Activated CD4-positive, alpha-beta T cell treated with anti-CD3 and anti-CD28 coated beads, Interleukin-2, amount 10 ng/mL, durations not matched to agents 24 days and 14 days (primary cell): ENCODE results near the gene CTRB2. TPM values are rescaled to one million over a fixed set of nuclear protein-coding genes. Genes with fewer than 3 reads are reported as not detected.
"Not testable (repeated sequence)": the region's sequence is repeated elsewhere in the genome, so short reads cannot be mapped to it uniquely, and the experiment has no call there.

Source experiments
- DNase-seq: peaks from one replicate; pipeline ENCODE4 v3.0.0; 2022
- H3K27ac Mint-ChIP-seq: one replicate; pipeline ENCODE4 v1.8.0; 2022; ENCODE audit warnings: mild to moderate bottlenecking, mixed read lengths
- H3K27me3 Mint-ChIP-seq: one replicate; pipeline ENCODE4 v1.8.0; 2022; ENCODE audit warnings: mixed read lengths
- H3K36me3 Mint-ChIP-seq: one replicate; pipeline ENCODE4 v1.8.0; 2022; ENCODE audit warnings: low read depth, mild to moderate bottlenecking, mixed read lengths
- H3K4me1 Mint-ChIP-seq: one replicate; pipeline ENCODE4 v1.8.0; 2021; ENCODE audit warnings: mixed read lengths
- H3K4me3 Mint-ChIP-seq: one replicate; pipeline ENCODE4 v1.8.0; 2022; ENCODE audit warnings: mild to moderate bottlenecking, moderate library complexity, mixed read lengths
- H3K9me3 Mint-ChIP-seq: one replicate; pipeline ENCODE4 v1.8.0; 2021; ENCODE audit warnings: mixed read lengths
- intact Hi-C: fragments of 100-400 bp; cut with micrococcal nuclease; formaldehyde crosslinking; loops from one replicate; pipeline ENCODE4 v1.15.1; 2023
- total RNA-seq: library from RNA; stranded (reverse); gene quantifications from 2 replicates; pipeline ENCODE4 v1.2.3, GENCODE V29; 2022

CTRB2 gene
- total RNA-seq, 1 donor from 2014 or later: not detected

DNA sequence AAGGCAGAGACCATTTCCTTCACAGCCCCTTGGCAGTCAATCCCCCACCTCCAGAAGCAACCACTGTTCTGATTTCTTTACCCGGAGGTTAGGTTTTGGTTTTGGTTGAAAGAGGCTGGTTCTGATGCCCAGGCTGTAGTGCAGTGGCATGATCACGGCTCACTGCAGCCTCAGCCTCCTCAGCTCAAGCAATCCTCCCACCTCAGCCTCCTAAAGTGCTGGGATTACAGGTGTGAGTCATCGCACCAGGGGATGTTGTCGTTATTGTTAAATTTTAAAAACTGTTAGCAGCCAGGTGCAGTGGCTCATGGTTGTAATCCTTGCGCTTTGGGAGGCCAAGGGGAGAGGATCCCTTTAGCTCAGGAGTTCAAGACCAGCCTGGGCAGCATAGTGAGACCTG is 3.0 kb upstream of the CTRB2 start:
- Mint-ChIP-seq H3K9me3 (no peaks in the 10 kb centered on the region), H3K4me1 (no peaks in the 10 kb centered on the region), H3K27ac (no peak overlapping the region), H3K36me3 (no peaks in the 10 kb centered on the region), H3K27me3 (no peaks in the 10 kb centered on the region), H3K4me3 (no peak overlapping the region)
- DNase-seq: no peak
- intact Hi-C loops: no loop called here

- H3K27ac Mint-ChIP-seq, intact Hi-C loops, H3K36me3 Mint-ChIP-seq, H3K4me3 Mint-ChIP-seq, DNase-seq, H3K4me1 Mint-ChIP-seq, H3K9me3 Mint-ChIP-seq, H3K27me3 Mint-ChIP-seq: not testable (repeated sequence)
Measured at GRCh38 chr16:75209514-75209913, 2.6 kb upstream of the CTRB2 start.

DNA sequence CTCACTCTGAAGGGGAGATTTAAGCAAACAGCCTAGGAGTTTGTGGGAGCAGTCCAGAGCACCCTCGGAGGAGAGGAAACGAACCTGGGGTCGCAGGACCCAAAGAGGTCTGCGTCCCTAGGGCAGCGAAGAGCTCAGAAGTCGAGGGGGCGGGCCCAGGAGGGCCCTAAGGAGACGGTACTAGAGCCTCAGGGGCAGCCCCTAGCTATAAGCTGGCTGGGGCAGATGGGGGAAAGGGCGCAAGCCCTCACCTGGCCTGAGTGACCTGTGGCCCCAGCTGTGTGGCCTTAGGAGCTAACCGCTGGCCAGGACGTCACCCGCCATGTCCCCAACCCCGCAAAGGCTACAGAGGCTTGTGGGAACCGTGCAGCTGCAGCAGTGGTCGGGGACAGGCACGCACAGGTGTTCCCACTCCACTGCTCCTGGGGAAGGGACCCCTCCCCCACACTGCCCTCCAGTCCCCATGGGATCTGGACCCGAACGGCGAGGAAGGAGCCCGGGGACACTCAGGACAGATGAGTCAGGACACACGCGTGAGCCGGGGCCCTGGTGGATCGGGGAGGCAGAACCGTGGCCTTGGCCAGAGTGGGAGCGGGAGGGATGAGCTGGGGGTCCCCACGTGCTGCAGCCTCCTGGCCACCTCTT is 2.0 kb upstream of the CTRB2 start:
- H3K36me3 Mint-ChIP-seq: no peaks in the 10 kb centered on the region
- H3K9me3 Mint-ChIP-seq: no peaks in the 10 kb centered on the region
- H3K27me3 Mint-ChIP-seq: no peaks in the 10 kb centered on the region
- no peaks in the 10 kb centered on the region for H3K4me1 Mint-ChIP-seq
- DNase-seq: no peak
- H3K4me3 Mint-ChIP-seq: no peak overlapping the region
- intact Hi-C loops: no loop called here
- no peak overlapping the region for H3K27ac Mint-ChIP-seq

GRCh38 chr16:75208242-75208825 is 1.4 kb upstream of the CTRB2 start:
- Mint-ChIP-seq H3K36me3 (no peaks in the 10 kb centered on the region), H3K27me3 (no peaks in the 10 kb centered on the region), H3K9me3 (no peaks in the 10 kb centered on the region), H3K4me3 (no peak overlapping the region), H3K4me1 (no peaks in the 10 kb centered on the region), H3K27ac (no peak overlapping the region)
- intact Hi-C loops: no loop called here
- no peak for DNase-seq

DNA sequence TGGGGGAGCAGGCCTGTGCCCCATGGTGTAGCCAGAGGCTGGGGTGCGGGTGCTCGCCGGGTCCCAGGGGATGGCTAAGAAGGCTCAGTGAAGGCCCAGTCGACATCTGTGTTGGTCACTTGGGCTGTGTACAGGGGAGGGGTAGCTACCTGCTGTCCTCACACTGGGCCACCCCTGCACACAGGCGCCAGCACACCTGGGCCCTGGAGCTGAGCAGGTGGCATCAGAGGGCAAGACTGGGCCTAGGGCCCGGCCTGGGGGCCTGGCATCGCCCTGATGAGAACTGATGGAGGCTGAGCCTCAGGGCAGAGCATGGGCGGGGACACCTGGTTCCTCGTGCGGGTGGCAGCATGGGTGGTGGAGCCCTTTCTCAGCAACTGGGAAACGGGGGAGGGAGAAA is 870 bp upstream of the CTRB2 start:
- no peak for DNase-seq
- Mint-ChIP-seq H3K36me3 (no peaks in the 10 kb centered on the region), H3K4me1 (no peaks in the 10 kb centered on the region)

DNA sequence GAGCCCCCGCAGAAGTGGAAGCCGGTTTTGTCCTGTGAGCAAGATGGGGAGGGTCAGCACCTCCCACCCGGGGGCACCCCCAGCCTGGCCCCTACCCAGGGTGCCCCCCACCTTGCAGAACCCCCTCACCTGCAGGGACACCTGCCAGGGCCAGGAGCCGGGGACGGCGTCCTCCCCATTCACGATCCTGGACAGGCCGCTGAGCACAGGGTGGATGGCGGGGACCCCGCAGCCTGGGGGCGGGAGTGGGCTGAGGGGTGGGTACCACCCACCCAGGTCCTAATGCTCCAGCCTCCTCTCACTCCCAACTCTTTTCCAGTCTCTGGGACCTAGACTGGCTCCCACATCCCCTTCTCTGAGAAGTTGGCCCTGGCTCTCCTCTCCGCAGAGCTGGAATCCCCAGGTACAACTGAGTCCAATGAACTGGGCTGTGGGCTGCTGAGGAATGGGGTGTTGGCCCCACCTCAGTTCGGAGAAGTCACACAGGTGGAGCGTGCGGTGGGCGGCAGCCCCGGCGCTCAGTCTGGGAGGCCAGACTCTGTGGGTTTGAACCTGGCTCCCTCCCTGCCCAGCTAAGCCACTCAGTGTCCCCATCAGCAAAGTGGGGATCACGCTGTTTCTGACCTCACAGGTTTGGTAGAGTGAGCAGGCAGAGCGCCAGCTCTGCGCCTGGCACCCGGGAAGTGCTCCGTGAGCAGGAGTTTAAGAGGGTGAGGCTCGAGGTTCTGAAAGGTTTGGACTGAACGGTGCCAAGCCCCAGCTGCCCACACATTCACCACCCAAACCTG is 806 bp downstream of the CTRB2 start:
- DNase-seq, H3K4me1 Mint-ChIP-seq, H3K36me3 Mint-ChIP-seq, H3K27ac Mint-ChIP-seq, H3K27me3 Mint-ChIP-seq, H3K4me3 Mint-ChIP-seq, H3K9me3 Mint-ChIP-seq: not testable (repeated sequence)
- intact Hi-C loops: loop anchor here (2.0 kb wide), 1 partner anchor 19 kb away; no protein-coding TSS in a partner anchor

More for the DNA sequence above, 870 bp upstream of the CTRB2 start:
- intact Hi-C loops: loop anchor here (2.0 kb wide), 1 partner anchor 17 kb away; no protein-coding TSS in a partner anchor
- Mint-ChIP-seq H3K9me3 (no peaks in the 10 kb centered on the region), H3K27me3 (no peaks in the 10 kb centered on the region), H3K27ac (no peak overlapping the region), H3K4me3 (no peak overlapping the region)

DNA sequence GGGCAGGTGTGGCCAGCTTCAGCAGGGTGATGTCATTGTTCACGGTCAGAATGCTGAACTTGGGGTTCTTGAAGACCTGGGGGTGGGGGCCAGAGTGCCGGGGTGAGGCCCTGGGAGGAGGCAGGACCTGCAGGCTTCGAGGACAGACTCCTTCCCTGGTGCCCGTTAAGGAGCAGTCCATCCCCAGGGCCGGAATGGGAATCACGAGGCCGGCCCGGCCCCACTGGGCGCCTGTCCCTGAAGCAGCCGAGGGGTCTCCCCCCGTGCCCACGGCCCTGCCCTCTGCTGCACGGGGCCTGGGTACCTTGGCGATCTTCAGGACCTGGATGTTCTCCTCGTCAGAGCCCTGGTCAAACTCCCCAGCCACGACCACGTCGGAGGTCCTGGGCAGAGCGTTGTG is 1.5 kb downstream of the CTRB2 start:
- H3K9me3 Mint-ChIP-seq, H3K27me3 Mint-ChIP-seq, H3K4me3 Mint-ChIP-seq, H3K36me3 Mint-ChIP-seq, H3K27ac Mint-ChIP-seq, intact Hi-C loops, H3K4me1 Mint-ChIP-seq, DNase-seq: not testable (repeated sequence)

DNA sequence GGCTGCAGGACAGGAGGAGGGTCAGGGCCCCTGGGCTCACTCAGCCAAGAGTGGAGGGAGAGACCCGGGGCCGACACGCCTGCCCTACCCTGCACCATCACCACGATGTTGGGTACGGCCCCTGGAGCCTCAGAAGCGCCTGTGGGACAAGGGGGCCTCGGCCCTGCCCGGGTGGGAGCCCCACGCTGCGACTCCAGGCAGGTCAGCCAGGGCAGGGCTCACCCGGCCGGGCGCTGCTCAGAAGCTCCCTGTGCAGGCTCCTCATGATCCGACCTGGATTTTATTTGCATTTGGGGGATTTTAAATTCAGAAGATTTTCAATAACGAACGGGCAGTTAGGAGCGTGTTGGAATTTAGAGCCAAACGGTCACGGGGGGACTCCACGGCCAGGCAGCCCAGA is 2.1 kb downstream of the CTRB2 start:
- H3K9me3 Mint-ChIP-seq, H3K4me1 Mint-ChIP-seq, intact Hi-C loops, DNase-seq, H3K4me3 Mint-ChIP-seq, H3K27ac Mint-ChIP-seq, H3K36me3 Mint-ChIP-seq: not testable (repeated sequence)
- peaks cover 11% of the 10 kb centered on the region for H3K27me3 Mint-ChIP-seq

- Mint-ChIP-seq H3K9me3 (no peaks in the 10 kb centered on the region), H3K27ac (no peak overlapping the region), H3K27me3 (peaks cover 11% of the 10 kb centered on the region), H3K4me1 (peaks cover 8% of the 10 kb centered on the region), H3K36me3 (no peaks in the 10 kb centered on the region), H3K4me3 (no peak overlapping the region)
- intact Hi-C loops: no loop called here
- DNase-seq: no peak
Measured at GRCh38 chr16:75204410-75204758, 2.6 kb downstream of the CTRB2 start.

GRCh38 chr16:75203667-75204409 is 3.1 kb downstream of the CTRB2 start:
- Mint-ChIP-seq H3K9me3 (no peaks in the 10 kb centered on the region), H3K4me3 (no peak overlapping the region), H3K4me1 (peaks cover 10% of the 10 kb centered on the region), H3K36me3 (no peaks in the 10 kb centered on the region), H3K27me3 (peaks cover 11% of the 10 kb centered on the region), H3K27ac (no peak overlapping the region)
- intact Hi-C loops: no loop called here
- no peak for DNase-seq

DNA sequence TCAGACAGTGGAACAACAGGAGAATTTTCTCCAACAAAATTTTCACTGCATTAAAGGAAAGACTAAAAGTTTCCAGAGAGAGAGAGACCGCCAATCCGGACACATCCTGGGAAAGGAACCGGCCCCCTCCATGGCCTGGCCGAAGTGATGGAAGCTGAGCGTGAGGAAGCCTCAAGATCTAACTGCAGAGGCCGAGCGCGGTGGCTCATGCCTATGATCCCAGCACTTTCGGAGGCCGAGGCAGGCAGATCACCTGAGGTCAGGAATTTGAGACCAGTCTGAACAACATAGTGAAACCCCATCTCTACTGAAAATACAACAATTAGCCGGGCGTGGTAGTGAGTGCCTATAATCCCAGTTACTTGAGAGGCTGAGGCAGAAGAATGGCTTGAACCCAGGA is 3.9 kb downstream of the CTRB2 start:
- H3K27me3 Mint-ChIP-seq: peaks cover 15% of the 10 kb centered on the region
- peaks cover 12% of the 10 kb centered on the region for H3K4me1 Mint-ChIP-seq
- no peak for DNase-seq
- H3K27ac Mint-ChIP-seq: no peak overlapping the region
- H3K4me3 Mint-ChIP-seq: no peak overlapping the region
- H3K9me3 Mint-ChIP-seq: no peaks in the 10 kb centered on the region
- no peaks in the 10 kb centered on the region for H3K36me3 Mint-ChIP-seq
- intact Hi-C loops: no loop called here

- no peak for DNase-seq
- no peak overlapping the region for H3K27ac Mint-ChIP-seq
- H3K4me1 Mint-ChIP-seq: peaks cover 16% of the 10 kb centered on the region
- H3K4me3 Mint-ChIP-seq: no peak overlapping the region
- intact Hi-C loops: no loop called here
- H3K27me3 Mint-ChIP-seq: peaks cover 24% of the 10 kb centered on the region
- no peaks in the 10 kb centered on the region for H3K9me3 Mint-ChIP-seq
- no peaks in the 10 kb centered on the region for H3K36me3 Mint-ChIP-seq
Measured at GRCh38 chr16:75202069-75202590, 4.8 kb downstream of the CTRB2 start.

GRCh38 chr16:75198135-75198600 is 8.8 kb downstream of the CTRB2 start:
- Mint-ChIP-seq H3K9me3 (no peaks in the 10 kb centered on the region), H3K27me3 (peaks cover 30% of the 10 kb centered on the region), H3K36me3 (no peaks in the 10 kb centered on the region), H3K4me3 (no peak overlapping the region), H3K4me1 (peaks cover 16% of the 10 kb centered on the region), H3K27ac (no peak overlapping the region)
- DNase-seq: no peak
- intact Hi-C loops: loop anchor here (2.0 kb wide), 1 partner anchor 267 kb away; the partner anchor contains the start of gene TMEM170A
